NCI-H446 treated with DMSO at 0.1 percent for 48 hours (cell line): ENCODE data around the gene NTN3.
"Not testable (repeated sequence)": the region's sequence is repeated elsewhere in the genome, so short reads cannot be mapped to it uniquely, and the experiment has no call there.

Experiments
- DNase-seq: peaks from one replicate; lab custom pipeline; 2025; lab: John Stamatoyannopoulos, UW

NTN3 gene

GRCh38 chr16:2441143-2441804, 29.8 kb upstream of the NTN3 start:
- DNase-seq = not testable (repeated sequence)

DNA sequence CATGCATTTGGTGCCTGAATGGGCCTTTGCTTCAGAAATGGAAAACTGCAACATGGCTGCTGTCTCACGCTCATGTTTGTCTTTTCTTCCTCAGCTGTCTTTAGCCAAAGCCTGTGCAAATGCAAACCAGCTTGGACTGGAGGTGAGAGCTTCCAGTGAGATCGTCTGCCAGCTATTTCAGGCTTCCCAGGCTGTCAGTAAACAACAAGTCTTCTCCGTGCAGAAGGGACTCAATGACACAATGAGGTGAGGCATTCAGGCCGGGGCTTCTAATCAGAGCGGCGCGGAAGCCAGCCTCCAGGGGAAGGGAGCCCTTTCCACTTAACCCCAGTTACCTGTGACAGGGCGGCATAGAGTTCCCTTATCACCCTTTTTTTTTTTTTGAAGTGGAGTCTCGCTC, 27.5 kb upstream of the NTN3 start:
- no peak for DNase-seq

- DNase-seq = no peak
Measured at GRCh38 chr16:2447920-2448583, 23.0 kb upstream of the NTN3 start.

DNA sequence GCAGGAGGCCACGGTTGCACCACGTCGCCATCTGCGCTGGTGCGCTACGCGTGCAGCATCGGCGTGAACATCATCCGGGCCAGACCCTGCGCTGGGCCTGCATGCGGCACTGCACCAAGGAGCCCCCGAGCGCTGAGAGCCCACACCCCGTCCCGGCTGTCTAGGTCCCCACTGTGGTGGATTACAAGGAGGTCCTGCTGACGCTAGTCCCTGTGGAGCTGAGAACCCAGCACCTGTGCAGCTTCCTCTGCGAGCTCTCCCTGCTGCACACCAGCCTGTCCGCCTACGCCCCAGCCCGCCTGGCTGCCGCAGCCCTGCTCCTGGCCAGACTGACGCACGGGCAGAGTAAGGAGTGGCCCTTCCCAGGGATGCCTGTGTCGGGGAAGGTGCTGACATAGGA, 22.0 kb upstream of the NTN3 start:
- DNase-seq = no peak

- no peak for DNase-seq
Measured at GRCh38 chr16:2450535-2450934, 20.6 kb upstream of the NTN3 start.

DNA sequence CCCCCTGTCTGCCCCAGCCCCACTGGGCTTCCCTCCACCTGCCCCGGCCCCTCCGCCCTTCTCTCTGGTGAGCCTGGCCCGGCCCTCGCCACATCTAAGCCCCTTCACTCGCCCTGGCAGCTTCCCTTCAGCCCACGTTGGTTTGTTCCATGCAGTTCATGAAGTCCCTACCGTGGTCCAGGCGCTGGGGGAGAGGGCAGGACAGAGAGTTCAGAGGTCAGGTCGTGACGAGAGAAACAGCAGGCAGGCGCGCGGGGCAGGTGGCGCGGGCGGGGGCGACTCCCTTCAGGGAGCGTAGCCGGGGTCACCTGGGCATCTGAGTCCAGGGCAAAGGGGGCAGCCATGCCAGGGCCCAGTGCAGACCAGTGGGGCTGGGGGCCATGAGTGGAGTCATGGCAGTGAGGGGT, 20.1 kb upstream of the NTN3 start:
- DNase-seq = no peak

DNA sequence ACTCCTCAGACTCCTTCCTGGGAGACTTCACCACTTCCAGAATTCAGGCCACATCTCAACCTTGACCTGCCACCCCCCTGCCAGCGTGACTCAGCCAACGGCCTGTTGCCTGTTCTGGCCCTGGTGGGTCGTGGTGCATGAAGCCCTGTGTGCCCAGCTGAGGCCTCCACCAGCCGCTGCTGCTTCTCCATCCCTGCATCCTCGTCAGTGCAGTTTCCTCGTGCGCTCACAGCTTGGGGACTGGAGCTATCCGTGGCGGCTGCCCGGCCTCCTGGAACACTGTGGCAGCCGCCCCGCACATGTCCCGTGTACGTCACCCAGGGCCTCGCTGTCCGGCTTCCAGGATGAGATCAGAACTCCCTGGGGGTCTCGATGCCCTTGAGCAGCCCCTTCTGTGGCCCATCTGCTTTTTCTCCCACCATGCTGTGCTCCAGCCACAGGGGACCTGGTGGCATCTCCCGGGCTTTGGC, 19.2 kb upstream of the NTN3 start:
- no peak for DNase-seq

- DNase-seq = no peak
Measured at GRCh38 chr16:2452650-2453049, 18.4 kb upstream of the NTN3 start.

DNA sequence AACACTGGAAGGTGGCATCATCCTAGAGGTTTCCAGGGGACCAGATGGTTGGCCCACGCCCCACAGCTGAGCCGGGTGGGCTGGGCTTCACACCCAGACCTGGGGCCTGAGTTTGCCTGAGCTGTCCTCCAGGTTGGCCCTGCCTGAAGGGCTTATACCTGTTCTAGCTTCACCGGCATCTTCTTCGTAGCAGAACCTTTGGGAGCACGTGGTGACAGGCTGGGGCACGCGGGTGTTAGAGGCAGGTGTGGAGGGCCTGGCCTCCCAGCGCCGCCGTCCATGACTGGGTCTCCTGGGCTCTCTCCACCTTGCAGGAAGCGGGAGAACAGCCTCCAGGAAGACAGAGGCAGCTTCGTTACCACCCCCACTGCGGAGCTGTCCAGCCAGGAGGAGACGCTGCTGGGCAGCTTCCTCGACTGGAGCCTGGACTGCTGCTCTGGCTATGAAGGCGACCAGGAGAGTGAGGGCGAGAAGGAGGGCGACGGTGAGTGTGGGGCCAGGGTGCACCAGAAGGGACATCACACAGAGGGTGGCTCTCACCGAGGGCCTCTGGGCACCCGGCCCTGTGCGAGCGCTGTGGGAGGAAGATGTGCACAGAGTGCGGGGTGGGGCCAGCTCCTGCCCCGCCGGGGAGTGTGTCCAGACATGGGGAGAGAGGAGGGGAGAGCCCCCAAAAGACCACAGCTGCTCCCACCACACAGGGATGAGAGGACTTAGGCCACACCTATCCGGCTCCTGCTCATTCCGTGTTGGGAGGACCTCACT, 15.8 kb upstream of the NTN3 start:
- no peak for DNase-seq

GRCh38 chr16:2456551-2457153, 14.4 kb upstream of the NTN3 start:
- no peak for DNase-seq

DNA sequence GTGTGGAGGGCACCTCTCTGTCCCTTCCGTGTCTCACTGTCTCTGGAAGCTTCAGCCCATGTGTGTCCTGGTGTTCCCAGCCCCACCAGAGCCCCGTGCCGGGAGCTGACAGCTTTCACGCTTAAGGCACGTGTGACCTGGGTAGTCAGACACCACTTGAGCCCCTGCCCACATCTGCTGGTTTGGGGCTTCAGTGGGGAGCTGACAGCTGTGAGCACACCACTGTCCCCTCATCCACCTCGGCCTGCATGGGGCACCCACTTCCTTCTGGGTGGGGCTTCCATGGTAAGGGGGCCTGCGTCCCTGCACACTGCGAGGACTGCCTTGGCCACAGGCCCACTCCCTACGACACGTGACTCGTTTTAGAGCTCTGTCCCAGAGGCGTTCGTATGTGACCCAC, 13.8 kb upstream of the NTN3 start:
- no peak for DNase-seq

- no peak for DNase-seq
Measured at GRCh38 chr16:2457946-2458345, 13.2 kb upstream of the NTN3 start.

DNA sequence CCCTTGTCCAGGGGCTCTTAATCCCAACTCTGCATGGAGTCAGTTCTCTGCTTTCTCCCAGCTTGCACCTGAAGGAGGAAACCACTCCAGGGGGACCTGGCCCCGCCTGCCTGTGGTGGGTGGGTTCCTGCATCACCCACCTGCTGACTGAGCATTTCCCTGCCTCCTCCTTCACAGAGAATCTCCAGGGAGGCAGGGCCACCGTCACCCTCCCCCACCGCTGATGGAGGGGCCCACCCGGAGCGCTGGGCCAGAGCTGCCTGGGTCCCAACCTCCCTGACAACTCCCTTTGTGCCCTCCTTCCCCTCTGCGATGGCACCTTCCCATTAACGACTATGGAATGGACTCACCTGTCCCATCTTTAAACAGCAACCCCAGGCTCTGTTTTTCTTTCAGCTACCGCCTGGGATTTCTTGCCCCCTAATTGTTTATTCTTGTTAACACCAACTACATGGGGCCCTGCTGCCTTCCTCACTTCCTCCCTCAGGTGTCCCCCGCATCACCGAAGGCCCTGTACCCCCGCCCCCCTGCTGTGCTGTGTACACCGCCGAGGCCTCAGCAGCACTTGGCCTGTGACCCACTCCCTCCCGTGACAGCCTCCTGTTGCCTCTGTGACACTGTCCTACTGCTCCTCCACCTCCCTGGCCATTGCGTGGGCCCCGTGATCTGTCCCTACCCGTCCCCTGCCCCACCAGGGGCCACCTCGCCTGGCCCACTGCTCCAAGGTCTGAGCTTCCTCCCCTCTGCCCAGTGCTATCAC, 12.0 kb upstream of the NTN3 start:
- no peak for DNase-seq

DNA sequence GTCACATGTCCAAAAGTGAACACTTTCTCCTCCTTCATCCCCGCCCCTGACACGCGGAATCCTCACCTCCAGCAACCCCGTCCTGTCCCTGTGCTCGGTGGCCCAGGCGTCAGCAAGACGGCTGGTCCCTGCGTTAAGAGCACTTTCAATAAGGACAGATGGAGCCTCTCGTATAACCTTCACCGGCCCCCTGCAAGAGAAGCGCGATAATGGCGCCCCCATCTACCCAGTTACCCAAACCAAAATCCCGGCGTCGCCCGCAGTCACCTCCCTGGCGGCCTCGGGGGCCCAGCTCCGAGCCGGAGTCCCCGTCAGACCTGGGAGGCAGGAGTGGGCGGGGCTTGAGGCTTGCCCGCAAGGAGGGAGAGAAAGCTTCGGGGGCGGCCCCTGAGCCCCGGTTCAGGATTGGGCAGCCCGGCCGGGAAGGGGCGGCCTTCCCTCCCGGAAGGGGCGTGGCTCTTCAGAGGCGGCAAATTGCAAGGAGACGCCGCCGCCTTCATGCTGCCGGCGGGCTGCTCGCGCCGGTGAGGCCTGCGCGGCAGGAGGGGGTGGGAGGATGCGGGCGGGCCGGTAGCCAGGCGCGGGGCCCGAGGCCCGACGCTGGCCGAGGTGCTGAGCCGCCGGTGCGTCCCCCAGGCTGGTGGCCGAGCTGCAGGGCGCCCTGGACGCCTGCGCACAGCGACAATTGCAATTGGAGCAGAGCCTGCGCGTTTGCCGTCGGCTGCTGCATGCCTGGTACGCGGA, 11.3 kb upstream of the NTN3 start, which contains the start of gene TEDC2:
Gene TEDC2, plus strand, starts transcription at position 463 of the 744 bp plus-strand sequence. Its CDS starts 36 bp downstream, at position 499.
- DNase-seq = peak; percentile 85

DNA sequence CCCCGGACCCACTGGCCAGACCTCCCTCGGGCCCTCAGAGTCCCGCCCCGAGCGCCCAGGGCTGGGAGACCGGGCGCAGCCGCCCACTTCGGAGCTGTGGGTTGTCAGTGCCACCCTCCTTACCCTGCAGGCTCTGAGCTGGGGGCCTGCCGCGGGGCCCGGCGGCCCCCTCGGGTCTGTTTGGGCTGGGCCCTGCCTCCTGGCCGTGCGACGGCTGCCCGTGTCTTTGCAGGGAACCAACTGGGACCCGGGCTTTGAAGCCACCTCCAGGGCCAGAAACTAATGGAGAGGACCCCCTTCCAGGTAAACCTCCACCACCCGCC, 10.7 kb upstream of the NTN3 start:
- DNase-seq = no peak

GRCh38 chr16:2460916-2461315, 10.2 kb upstream of the NTN3 start:
- no peak for DNase-seq

GRCh38 chr16:2462031-2462866, 8.8 kb upstream of the NTN3 start:
- no peak for DNase-seq

DNA sequence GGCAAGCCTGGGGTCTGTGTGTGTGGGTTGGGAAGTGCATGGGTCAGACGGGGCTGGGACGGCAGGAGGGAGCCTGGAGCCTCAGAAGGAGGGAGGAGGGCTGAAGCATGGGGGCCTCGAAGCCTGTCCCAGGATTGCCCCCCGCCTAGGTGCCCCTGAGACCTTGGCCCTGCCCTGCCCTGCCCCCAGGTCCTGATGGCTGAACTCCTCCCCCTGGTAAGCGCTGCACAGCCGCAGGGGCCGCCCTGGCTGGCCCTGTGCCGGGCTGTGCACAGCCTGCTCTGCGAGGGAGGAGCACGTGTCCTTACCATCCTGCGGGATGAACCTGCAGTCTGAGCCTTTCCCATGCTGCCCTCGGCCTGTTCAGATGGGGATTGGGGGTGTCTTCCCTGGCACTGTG, 6.8 kb upstream of the NTN3 start:
- no peak for DNase-seq

DNA sequence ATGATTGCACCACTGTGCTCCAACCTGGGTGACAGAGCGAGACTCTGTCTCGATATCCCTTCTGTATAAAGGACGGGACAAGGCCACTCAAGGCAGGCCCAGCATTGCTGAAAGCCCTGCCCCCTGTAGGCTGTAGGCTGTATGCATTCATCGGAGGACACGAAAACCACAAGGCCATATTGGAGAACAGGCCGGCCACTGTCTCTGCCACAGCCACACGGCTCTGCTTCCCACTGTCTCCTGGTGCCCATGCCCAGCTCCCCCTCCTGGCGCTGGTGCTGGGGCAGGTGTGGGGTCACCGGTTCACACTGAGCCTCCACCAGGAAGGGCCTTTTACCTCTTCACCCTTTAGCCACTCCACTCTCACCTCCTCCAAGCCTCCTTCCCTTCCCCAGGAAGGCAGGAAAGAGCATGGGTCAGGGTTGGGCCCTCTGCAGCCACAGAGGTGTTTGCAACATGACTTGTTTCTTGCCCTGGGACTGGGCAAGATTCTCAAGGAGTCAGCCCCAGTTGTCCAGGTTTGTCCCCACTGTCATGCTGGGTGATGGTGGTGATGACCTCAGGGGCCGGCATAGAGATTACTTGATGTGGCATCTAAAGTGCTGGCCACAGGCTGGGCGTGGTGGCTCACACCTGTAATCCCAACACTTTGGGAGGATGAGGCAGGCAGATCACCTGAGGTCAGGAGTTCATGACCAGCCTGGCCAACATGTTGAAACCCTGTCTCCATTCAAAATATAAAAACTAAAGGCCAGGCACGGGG, 5.3 kb upstream of the NTN3 start:
- no peak for DNase-seq
